ENCODE data around the gene CENPW.

Gene CENPW

DNA sequence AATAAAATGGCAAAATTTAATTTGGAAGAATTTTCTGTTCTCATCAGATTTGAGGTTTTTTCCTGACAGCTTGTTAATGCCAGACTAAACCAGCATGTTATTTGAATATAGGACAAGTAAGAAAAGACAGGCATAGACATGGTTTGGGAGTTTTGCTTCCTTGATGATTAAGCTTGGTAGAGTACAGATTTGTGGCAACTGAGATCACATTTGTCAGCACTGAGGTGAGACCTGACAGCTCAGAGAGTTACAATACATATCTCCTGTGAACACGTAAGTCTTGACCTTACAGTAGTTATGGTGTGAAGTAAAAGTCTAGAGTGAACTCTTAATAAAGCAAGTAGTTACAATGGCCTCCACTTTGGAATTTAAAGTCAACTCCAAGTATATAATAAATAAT, 34.5 kb downstream of the CENPW start:
- no peak for DNase-seq

DNA sequence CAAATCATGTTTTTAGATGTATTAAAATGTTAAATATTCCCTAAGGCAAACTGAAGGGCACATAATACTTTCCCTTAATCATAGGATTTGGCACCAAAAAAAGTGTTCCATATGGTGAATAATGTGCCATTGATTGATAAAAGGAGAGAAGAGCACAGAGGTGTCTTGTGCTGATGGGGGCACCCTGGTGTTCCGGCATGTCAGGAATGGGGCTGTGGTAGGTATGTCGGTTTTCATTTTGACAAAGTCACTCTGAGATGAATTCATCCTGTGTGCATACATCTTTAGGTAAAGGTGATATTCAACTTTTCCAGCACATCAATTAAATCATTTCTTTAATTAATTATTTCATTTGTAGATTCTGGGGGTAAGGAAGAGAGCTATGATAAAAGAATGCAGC, 36.8 kb downstream of the CENPW start:
- no peak for DNase-seq

DNA sequence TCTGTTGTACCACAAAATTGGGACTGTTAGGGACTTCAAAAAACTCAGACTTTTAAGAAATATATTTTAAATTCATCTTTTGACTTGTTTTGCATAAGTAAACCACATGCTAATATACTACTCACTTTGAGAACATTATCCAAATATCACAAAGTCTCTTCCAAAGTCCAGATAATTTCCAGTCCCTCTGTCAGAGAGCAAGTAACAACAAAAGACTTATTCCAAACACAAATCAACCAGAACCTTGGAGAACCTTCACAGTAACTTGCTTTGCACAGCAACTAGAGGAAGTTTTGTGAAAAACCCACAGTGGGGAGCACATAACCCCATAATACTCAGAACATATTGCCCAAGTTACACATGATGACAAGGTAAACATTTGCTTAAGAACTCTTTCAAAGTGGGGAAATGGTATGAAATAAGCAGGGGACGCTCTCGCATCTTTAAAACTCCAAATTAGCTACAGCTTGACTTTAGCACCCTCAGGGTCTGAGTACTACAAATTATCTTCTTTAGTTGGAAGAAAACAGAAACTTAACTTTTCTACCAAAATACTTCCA, 37.8 kb downstream of the CENPW start:
- no peak for DNase-seq

DNA sequence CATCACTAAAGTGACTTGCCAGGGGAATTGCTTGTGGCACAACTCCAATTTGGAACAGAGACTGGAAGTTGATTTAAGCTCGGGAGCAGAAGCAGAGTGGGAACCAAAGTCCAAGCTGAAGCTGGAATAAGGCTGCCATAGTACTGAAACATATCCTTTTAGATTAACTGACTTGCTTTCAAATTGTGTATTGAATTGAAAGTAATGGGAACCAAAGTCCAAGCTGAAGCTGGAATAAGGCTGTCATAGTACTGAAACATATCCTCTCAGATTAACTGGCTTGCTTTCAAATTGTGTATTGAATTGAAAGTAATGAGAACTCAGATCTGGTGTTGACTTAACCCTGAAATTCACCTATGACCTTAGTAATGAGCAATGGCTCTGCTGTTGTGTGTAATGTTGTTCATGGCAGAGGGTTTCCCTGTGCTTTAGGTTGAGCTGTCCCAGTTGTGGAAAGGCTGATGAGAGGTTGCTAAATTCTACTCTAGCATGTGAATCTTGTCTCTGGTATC, 40.2 kb downstream of the CENPW start:
- no peak for DNase-seq

DNA sequence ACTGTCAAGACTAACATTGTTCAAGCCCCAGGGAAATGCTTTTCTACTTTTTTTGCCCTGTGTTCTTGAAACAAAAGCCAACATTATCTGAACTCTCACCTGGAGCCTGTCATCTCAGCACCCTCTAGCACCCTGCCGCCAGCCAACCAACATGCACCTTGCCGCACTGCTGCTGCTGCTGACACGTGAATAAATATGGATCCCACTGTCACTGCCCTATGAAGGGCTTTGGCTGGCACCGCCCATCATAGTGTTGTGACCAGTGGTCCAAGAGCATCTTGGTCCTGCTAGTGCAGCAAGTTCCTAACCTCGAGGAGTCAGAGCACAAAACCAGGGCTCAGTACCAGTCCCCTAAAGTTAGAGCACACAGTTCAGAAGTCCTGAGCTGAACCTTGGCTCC, 41.6 kb downstream of the CENPW start:
- DNase-seq, result no peak

DNA sequence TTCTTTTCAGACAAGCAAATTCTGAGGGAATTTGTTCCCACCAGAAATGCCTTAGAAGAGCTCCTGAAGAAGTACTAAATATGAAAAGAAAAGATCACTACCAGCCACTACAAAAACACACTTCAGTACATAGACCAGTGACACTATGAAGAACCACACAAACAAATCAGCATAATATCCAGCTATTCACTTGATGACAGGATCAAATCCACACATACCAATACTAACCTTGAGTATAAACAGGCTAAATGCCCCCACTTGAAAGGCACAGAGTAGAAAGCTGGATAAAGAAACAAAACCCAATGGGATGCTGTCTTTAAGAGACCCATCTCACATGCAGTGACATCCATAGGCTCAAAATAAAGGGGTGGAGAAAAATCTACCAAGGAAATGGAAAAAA, 43.3 kb downstream of the CENPW start:
- DNase-seq, result no peak

DNA sequence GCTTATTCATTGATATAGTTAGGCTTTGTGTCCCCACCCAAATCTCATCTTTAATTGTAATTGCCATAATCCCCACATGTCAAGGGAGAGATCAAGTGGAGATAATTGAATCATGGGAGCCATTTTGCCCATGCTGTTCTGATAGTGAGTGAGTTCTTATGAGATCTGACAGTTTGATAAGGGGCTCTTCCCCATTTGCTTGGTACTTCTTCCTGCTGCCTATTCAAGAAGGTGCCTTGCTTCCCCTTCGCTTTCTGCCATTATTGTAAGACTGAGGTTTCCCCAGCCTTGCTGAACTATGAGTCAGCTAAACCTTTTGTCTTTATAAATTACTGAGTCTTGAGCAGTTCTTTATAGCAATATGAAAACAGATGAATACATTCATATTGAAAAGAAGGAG, 45.6 kb downstream of the CENPW start:
- DNase-seq, result no peak

DNA sequence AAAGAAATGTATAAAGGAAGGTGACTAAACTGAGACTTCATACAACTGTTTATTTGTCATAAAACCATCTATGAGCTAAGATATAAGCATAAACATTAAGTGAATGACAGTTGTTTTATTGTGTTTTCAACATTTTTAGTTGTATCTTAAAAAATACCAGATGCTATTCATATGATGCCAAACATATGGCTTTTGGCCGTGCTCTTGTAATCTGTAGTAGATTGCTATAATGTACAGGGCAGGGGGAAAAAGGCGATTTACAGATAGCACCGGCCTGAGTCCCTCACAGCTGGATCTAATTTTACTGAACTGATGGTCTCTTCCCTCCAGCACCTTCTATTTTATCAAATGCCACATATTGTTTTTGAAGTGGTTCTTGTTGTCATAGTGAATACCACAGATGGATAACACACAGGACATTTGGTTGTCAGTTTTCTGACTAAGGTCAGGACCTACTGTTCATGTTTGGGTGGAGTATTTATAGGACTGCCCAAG, 48.2 kb downstream of the CENPW start:
- no peak for DNase-seq

DNA sequence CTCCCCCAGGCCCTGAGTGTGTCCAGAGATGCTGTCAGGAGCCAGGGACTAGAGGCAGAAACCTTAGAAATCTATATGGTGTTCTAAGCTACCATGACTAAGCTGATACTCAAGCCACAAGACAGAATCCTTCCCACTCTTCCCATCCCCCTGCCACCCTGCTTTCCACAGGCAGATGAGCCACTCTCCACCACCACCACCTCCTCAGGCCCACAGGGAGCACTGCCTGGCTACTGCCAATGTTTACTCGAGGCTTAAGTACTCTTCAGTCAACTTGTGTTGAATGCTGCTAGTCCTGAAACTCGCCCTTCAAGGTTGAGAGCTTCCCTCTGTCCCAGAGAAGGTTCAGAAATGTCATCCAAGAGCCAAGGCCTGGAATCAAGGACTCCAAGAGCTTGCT, 56.2 kb downstream of the CENPW start:
- DNase-seq, result no peak
